T1000 (cell line): Measurements from ENCODE around the gene LYSMD3.
"Not testable (repeated sequence)": the region's sequence is repeated elsewhere in the genome, so short reads cannot be mapped to it uniquely, and the experiment has no call there.

Source experiments
- DNase-seq: peaks from one replicate; lab custom pipeline; 2025; ENCODE audit warnings: mixed read lengths; lab: John Stamatoyannopoulos, UW

The LYSMD3 gene

GRCh38 chr5:90529194-90529938, at the start of gene LYSMD3:
Gene LYSMD3 (minus strand): TSS chr5:90529584. CDS start chr5:90525289, 4,295 bp downstream.
- DNase-seq = peak; percentile 92

- not testable (repeated sequence) for DNase-seq
Measured at GRCh38 chr5:90576566-90576965, 47.2 kb upstream of the LYSMD3 start.

GRCh38 chr5:90575712-90576111, 46.3 kb upstream of the LYSMD3 start:
- no peak for DNase-seq

- no peak for DNase-seq
Measured at GRCh38 chr5:90571147-90571773, 41.9 kb upstream of the LYSMD3 start.

GRCh38 chr5:90570034-90570433, 40.6 kb upstream of the LYSMD3 start:
- no peak for DNase-seq

GRCh38 chr5:90569084-90569483, 39.7 kb upstream of the LYSMD3 start:
- DNase-seq = no peak

GRCh38 chr5:90565491-90565890, 36.1 kb upstream of the LYSMD3 start:
- DNase-seq = no peak

GRCh38 chr5:90563108-90563507, 33.7 kb upstream of the LYSMD3 start:
- no peak for DNase-seq

- no peak for DNase-seq
Measured at GRCh38 chr5:90562341-90562740, 33.0 kb upstream of the LYSMD3 start.

- no peak for DNase-seq
Measured at GRCh38 chr5:90561766-90562165, 32.4 kb upstream of the LYSMD3 start.

- no peak for DNase-seq
Measured at GRCh38 chr5:90560771-90561170, 31.4 kb upstream of the LYSMD3 start.

GRCh38 chr5:90558344-90559192, 29.2 kb upstream of the LYSMD3 start, which contains the start of gene ADGRV1:
Gene ADGRV1 (plus strand): TSS chr5:90558797. CDS start chr5:90558896, 99 bp downstream.
- DNase-seq = peak; percentile 56

- no peak for DNase-seq
Measured at GRCh38 chr5:90557871-90558270, 28.5 kb upstream of the LYSMD3 start.

- no peak for DNase-seq
Measured at GRCh38 chr5:90557391-90557790, 28.0 kb upstream of the LYSMD3 start.

GRCh38 chr5:90555666-90556065, 26.3 kb upstream of the LYSMD3 start:
- DNase-seq = no peak

GRCh38 chr5:90554358-90555006, 25.1 kb upstream of the LYSMD3 start:
- no peak for DNase-seq

- no peak for DNase-seq
Measured at GRCh38 chr5:90553711-90554110, 24.3 kb upstream of the LYSMD3 start.

- no peak for DNase-seq
Measured at GRCh38 chr5:90551376-90551775, 22.0 kb upstream of the LYSMD3 start.

GRCh38 chr5:90550963-90551362, 21.6 kb upstream of the LYSMD3 start:
- DNase-seq = no peak

GRCh38 chr5:90549729-90550275, 20.4 kb upstream of the LYSMD3 start:
- DNase-seq = no peak

- DNase-seq = no peak
Measured at GRCh38 chr5:90549223-90549622, 19.8 kb upstream of the LYSMD3 start.
